Activated B cell treated with CpG ODN at 0.5 μM for 24 hours (primary cell): ENCODE results near the gene NIPAL3. TPM values are rescaled to one million over a fixed set of nuclear protein-coding genes. Genes with fewer than 3 reads are reported as not detected.

Experiments
- ATAC-seq: fragments of 200-7000 bp; cut with Tn5 transposase; one replicate; pipeline ENCODE4 v1.10.0; 2021; ENCODE audit warnings: low read depth, mild to moderate bottlenecking, moderate library complexity
- CTCF ChIA-PET: fragments of 350-600 bp; sonication (Branson Sonifier 250); formaldehyde crosslinking; loops from one replicate; lab custom pipeline; 2021; ENCODE audit warnings: antibody characterized with exemption; lab: Charles Lee
- POLR2A ChIA-PET: fragments of 350-600 bp; sonication (Branson Sonifier 250); formaldehyde crosslinking; loops from one replicate; lab custom pipeline; 2021; ENCODE audit warnings: antibody characterized with exemption; lab: Charles Lee
- DNase-seq: peaks from one replicate; pipeline ENCODE4 v3.0.0; 2022
- H3K27ac Mint-ChIP-seq: one replicate; pipeline ENCODE4 v1.8.0; 2020; ENCODE audit warnings: mixed read lengths
- H3K27me3 Mint-ChIP-seq: one replicate; pipeline ENCODE4 v1.8.0; 2021; ENCODE audit warnings: mixed read lengths
- H3K36me3 Mint-ChIP-seq: one replicate; pipeline ENCODE4 v1.8.0; 2021; ENCODE audit warnings: low read depth, mixed read lengths
- H3K4me1 Mint-ChIP-seq: one replicate; pipeline ENCODE4 v1.8.0; 2021; ENCODE audit warnings: mixed read lengths
- H3K4me3 Mint-ChIP-seq: one replicate; pipeline ENCODE4 v1.8.0; 2020; ENCODE audit warnings: mild to moderate bottlenecking, mixed read lengths
- H3K9me3 Mint-ChIP-seq: one replicate; pipeline ENCODE4 v1.8.0; 2020; ENCODE audit warnings: mixed read lengths
- CTCF ChIP-seq: fragments of 200-600 bp; IDR thresholded peaks from one replicate; pipeline ENCODE4 v1.8.0; 2022; ENCODE audit warnings: antibody characterized with exemption, mild to moderate bottlenecking
- intact Hi-C: fragments of 100-400 bp; cut with micrococcal nuclease; formaldehyde crosslinking; loops from one replicate; pipeline ENCODE4 v1.15.1; 2024
- total RNA-seq: library from RNA; stranded (reverse); gene quantifications from 2 replicates; pipeline ENCODE4 v1.2.3, GENCODE V29; 2022

NIPAL3 gene
- total RNA-seq, 1 donor from 2014 or later: 23.2 TPM

GRCh38 chr1:24425441-24425840 is 9.8 kb downstream of the NIPAL3 start:
- Mint-ChIP-seq H3K36me3 (peaks cover 71% of the 10 kb centered on the region), H3K4me1 (peaks cover 4% of the 10 kb centered on the region), H3K9me3 (no peaks in the 10 kb centered on the region), H3K4me3 (no peak overlapping the region), H3K27ac (no peak overlapping the region), H3K27me3 (no peaks in the 10 kb centered on the region)
- ChIA-PET CTCF (interaction anchor here (1.9 to 2.3 kb wide), 3 partner anchors 10 to 162 kb away, joined by 5 to 7 read pairs (median 7); partner anchors contain the start of gene NIPAL3), POLR2A (no interaction called here)
- DNase-seq: no peak
- no peak for ATAC-seq
- intact Hi-C loops: no loop called here
- TF ChIP-seq CTCF: no peak

GRCh38 chr1:24425922-24426321 is 10.3 kb downstream of the NIPAL3 start:
- no peaks in the 10 kb centered on the region for H3K9me3 Mint-ChIP-seq
- no peak for TF ChIP-seq CTCF
- ATAC-seq (no peak), DNase-seq (no peak)
- CTCF ChIA-PET: no interaction called here
- intact Hi-C loops: no loop called here
- peaks cover 4% of the 10 kb centered on the region for H3K4me1 Mint-ChIP-seq
- POLR2A ChIA-PET: no interaction called here
- no peak overlapping the region for H3K27ac Mint-ChIP-seq
- H3K27me3 Mint-ChIP-seq: no peaks in the 10 kb centered on the region
- peaks cover 68% of the 10 kb centered on the region for H3K36me3 Mint-ChIP-seq
- H3K4me3 Mint-ChIP-seq: no peak overlapping the region

GRCh38 chr1:24426744-24427544 is 11.3 kb downstream of the NIPAL3 start:
- no peak overlapping the region for H3K27ac Mint-ChIP-seq
- POLR2A ChIA-PET: no interaction called here
- no peak overlapping the region for H3K4me3 Mint-ChIP-seq
- CTCF ChIA-PET: no interaction called here
- H3K4me1 Mint-ChIP-seq: peaks cover 4% of the 10 kb centered on the region
- H3K9me3 Mint-ChIP-seq: no peaks in the 10 kb centered on the region
- intact Hi-C loops: no loop called here
- DNase-seq: no peak
- ATAC-seq: no peak
- no peak for TF ChIP-seq CTCF
- no peaks in the 10 kb centered on the region for H3K27me3 Mint-ChIP-seq
- peaks cover 62% of the 10 kb centered on the region for H3K36me3 Mint-ChIP-seq

DNA sequence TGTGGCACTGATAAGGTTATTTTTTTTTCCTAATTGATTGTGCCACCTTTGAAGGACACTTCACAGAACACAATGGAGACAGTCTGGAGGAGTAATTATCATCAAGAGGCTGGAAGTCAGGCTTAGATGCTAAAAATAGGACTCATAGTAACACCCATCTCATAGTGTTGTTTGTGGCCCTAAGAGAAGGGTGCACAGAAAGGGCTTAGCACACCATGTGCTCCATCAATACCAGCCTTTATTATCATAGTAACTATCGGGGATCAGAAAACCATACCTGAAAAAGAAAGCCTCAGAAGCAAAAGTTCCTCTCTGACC is 11.9 kb downstream of the NIPAL3 start:
- ATAC-seq (no peak), DNase-seq (no peak)
- no peaks in the 10 kb centered on the region for H3K9me3 Mint-ChIP-seq
- no peak overlapping the region for H3K27ac Mint-ChIP-seq
- H3K4me1 Mint-ChIP-seq: peaks cover 4% of the 10 kb centered on the region
- ChIA-PET POLR2A (no interaction called here), CTCF (no interaction called here)
- H3K36me3 Mint-ChIP-seq: peaks cover 57% of the 10 kb centered on the region
- H3K27me3 Mint-ChIP-seq: no peaks in the 10 kb centered on the region
- no peak overlapping the region for H3K4me3 Mint-ChIP-seq
- no peak for TF ChIP-seq CTCF
- intact Hi-C loops: no loop called here

DNA sequence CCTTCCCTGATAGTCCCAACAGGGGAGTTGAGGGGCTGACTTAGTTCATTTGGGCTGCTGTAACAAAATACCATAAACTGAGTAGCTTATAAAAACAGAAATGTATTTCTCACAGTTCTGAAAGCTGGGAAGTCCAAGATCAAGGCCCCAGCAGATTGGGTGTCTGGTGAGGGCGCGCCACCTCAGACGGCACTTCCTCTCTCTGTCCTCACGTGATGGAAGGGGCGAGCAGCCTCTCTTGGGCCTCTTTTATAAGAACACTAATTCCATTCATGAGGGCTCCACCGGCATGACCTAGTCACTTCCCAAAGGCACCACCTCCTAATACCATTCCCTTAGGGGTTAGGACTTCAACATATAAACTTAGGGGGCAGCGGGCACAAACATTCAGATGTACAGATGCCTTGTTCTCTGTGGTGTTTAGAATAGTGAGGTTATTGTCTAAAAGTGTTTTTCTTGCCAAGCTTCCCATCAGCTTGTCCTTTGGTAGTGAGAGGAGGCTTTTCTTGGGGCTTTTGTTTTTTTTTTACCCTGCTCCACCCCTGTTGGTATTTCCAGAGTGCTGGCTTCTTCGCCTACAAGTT is 20.3 kb downstream of the NIPAL3 start:
- no peaks in the 10 kb centered on the region for H3K4me1 Mint-ChIP-seq
- no peaks in the 10 kb centered on the region for H3K9me3 Mint-ChIP-seq
- CTCF ChIA-PET: interaction anchor here (1.6 kb wide), 1 partner anchor 151 kb away, joined by 3 read pairs; no protein-coding TSS in a partner anchor
- POLR2A ChIA-PET: no interaction called here
- H3K27ac Mint-ChIP-seq: no peak overlapping the region
- intact Hi-C loops: no loop called here
- no peak for TF ChIP-seq CTCF
- no peak for ATAC-seq
- H3K36me3 Mint-ChIP-seq: peaks cover 44% of the 10 kb centered on the region
- H3K27me3 Mint-ChIP-seq: no peaks in the 10 kb centered on the region
- DNase-seq: no peak
- no peak overlapping the region for H3K4me3 Mint-ChIP-seq
